H1 (cell line): ENCODE data around the gene LIPA. TPM values are rescaled to one million over a fixed set of nuclear protein-coding genes. Genes with fewer than 3 reads are reported as not detected.

Experiments
- CTCF ChIA-PET: fragments of 300-600 bp; sonication (Branson Sonifier 250); formaldehyde crosslinking; loops from one replicate; lab custom pipeline; 2021; ENCODE audit not compliant: partially characterized antibody; lab: Charles Lee
- POLR2A ChIA-PET: fragments of 300-600 bp; sonication (Branson Sonifier 250); formaldehyde crosslinking; loops from one replicate; lab custom pipeline; 2021; ENCODE audit warnings: inconsistent platforms; ENCODE audit not compliant: partially characterized antibody; lab: Charles Lee
- DNase-seq, 2 experiments: peaks; one replicate each; pipeline versions ENCODE4 v3.0.0 to v3.0.0-alpha.2; 2010 to 2022; ENCODE audit warnings: low spot score in 2 of 2, low read depth in 1 of 2, mixed read lengths in 1 of 2
- FAIRE-seq: peaks from 2 replicates; lab custom pipeline; 2011; peaks lifted over from hg19 to GRCh38; lab: Jason Lieb, UNC
- H2AFZ ChIP-seq: 2 replicates; pipeline ENCODE4 v1.8.1; 2012; ENCODE audit warnings: low read length, inconsistent platforms
- H2AK5ac ChIP-seq: 2 replicates; pipeline ENCODE4 v1.6.1; 2013; ENCODE audit warnings: low read depth, low read length
- H2BK120ac ChIP-seq: replicated peaks from 2 replicates; pipeline ENCODE3; 2013; ENCODE audit warnings: low read depth, low read length, inconsistent platforms
- H2BK12ac ChIP-seq: 2 replicates; pipeline ENCODE4 v1.6.1; 2013; ENCODE audit warnings: low read depth, low read length
- H2BK15ac ChIP-seq: 2 replicates; pipeline ENCODE4 v1.6.1; 2013; ENCODE audit warnings: low read length
- H2BK20ac ChIP-seq: 2 replicates; pipeline ENCODE4 v1.6.1; 2013; ENCODE audit warnings: low read length
- H2BK5ac ChIP-seq: 2 replicates; pipeline ENCODE4 v1.6.1; 2013; ENCODE audit warnings: low read depth, low read length
- H3K14ac ChIP-seq: 2 replicates; pipeline ENCODE4 v1.6.1; 2013; ENCODE audit warnings: inconsistent platforms; ENCODE audit not compliant: insufficient read length
- H3K18ac ChIP-seq: 2 replicates; pipeline ENCODE4 v1.6.1; 2013; ENCODE audit warnings: low read length; ENCODE audit errors: extremely low read depth
- H3K23ac ChIP-seq: 2 replicates; pipeline ENCODE4 v1.6.1; 2013; ENCODE audit warnings: inconsistent platforms; ENCODE audit not compliant: insufficient read length
- H3K23me2 ChIP-seq: 2 replicates; pipeline ENCODE4 v1.6.1; 2013; ENCODE audit warnings: low read depth, low read length
- H3K27ac ChIP-seq: 2 replicates; pipeline ENCODE4 v1.6.1; 2011; ENCODE audit warnings: low read depth, low read length, inconsistent platforms
- H3K27me3 ChIP-seq, 4 experiments: replicated peaks in 1 of 4; 1 replicate in 1 of 4; 2 replicates in 3 of 4; pipeline versions ENCODE4 v1.6.1 to v1.8.1; 2011 to 2013; ENCODE audit warnings: low read length in 3 of 4, mild to moderate bottlenecking in 3 of 4, inconsistent platforms in 2 of 4, mixed read lengths in 2 of 4, moderate library complexity in 1 of 4; ENCODE audit not compliant: control insufficient read depth in 3 of 4, insufficient read depth in 3 of 4; ENCODE audit errors: extremely low read depth in 1 of 4
- H3K36me3 ChIP-seq, 4 experiments: 2 replicates each; pipeline versions ENCODE4 v1.6.1 to v1.8.1; 2011 to 2013; ENCODE audit warnings: mild to moderate bottlenecking in 4 of 4, low read length in 3 of 4, moderate library complexity in 2 of 4, control low read depth in 1 of 4, inconsistent platforms in 1 of 4; ENCODE audit not compliant: insufficient read depth in 4 of 4, control insufficient read depth in 2 of 4
- H3K4ac ChIP-seq: replicated peaks from 2 replicates; pipeline ENCODE3; 2013; ENCODE audit warnings: low read length, low read depth, mixed read lengths, inconsistent platforms; ENCODE audit not compliant: insufficient read length
- H3K4me1 ChIP-seq, 4 experiments: replicated peaks in 1 of 4; 1 replicate in 1 of 4; 2 replicates in 3 of 4; pipeline versions ENCODE4 v1.6.1 to v1.8.1; 2011 to 2013; ENCODE audit warnings: low read length in 3 of 4, inconsistent platforms in 2 of 4, mixed read lengths in 1 of 4; ENCODE audit not compliant: insufficient read depth in 4 of 4, control insufficient read depth in 3 of 4
- H3K4me2 ChIP-seq, 2 experiments: 2 replicates each; pipeline versions ENCODE4 v1.6.1 to v1.8.1; 2011 to 2013; ENCODE audit warnings: low read depth in 2 of 2, low read length in 2 of 2, control low read depth in 1 of 2, inconsistent platforms in 1 of 2, mild to moderate bottlenecking in 1 of 2; ENCODE audit not compliant: insufficient read depth in 1 of 2
- H3K4me3 ChIP-seq, 4 experiments: fragments of 200-600, 300-600 bp in 1 of 4; sonication (generic), shearing (Covaris generic), sonication (Bioruptor Twin) in 1 of 4; 2 replicates each; pipeline versions ENCODE4 v1.5.1 to v1.8.1; 2011 to 2016; ENCODE audit warnings: low read length in 4 of 4, low read depth in 3 of 4, control low read depth in 2 of 4, inconsistent platforms in 2 of 4, mild to moderate bottlenecking in 2 of 4, mixed read lengths in 1 of 4, moderate library complexity in 1 of 4; ENCODE audit not compliant: insufficient read depth in 2 of 4; ENCODE audit errors: extremely low read depth in 1 of 4
- H3K56ac ChIP-seq: replicated peaks from 2 replicates; pipeline ENCODE3; 2013; ENCODE audit warnings: low read depth, mild to moderate bottlenecking, mixed read lengths, low read length, inconsistent platforms; ENCODE audit not compliant: insufficient read length
- H3K79me1 ChIP-seq: 2 replicates; pipeline ENCODE4 v1.6.1; 2013; ENCODE audit warnings: low read depth, low read length, control low read depth
- H3K79me2 ChIP-seq, 2 experiments: 2 replicates each; pipeline versions ENCODE4 v1.6.1 to v1.8.1; 2012 to 2013; ENCODE audit warnings: low read length in 2 of 2, mild to moderate bottlenecking in 2 of 2, inconsistent platforms in 1 of 2; ENCODE audit not compliant: insufficient read depth in 2 of 2, control insufficient read depth in 1 of 2
- H3K9ac ChIP-seq, 4 experiments: replicated peaks in 1 of 4; 1 replicate in 1 of 4; 2 replicates in 3 of 4; pipeline versions ENCODE4 v1.6.1 to v1.8.1; 2011 to 2013; ENCODE audit warnings: low read depth in 3 of 4, low read length in 3 of 4, control low read depth in 2 of 4, mild to moderate bottlenecking in 2 of 4, moderate library complexity in 2 of 4, inconsistent platforms in 1 of 4; ENCODE audit errors: extremely low read depth in 1 of 4
- H3K9me3 ChIP-seq, 2 experiments: 2 replicates each; pipeline versions ENCODE4 v1.6.1 to v1.8.1; 2012 to 2013; ENCODE audit warnings: mild to moderate bottlenecking in 2 of 2, moderate library complexity in 2 of 2, control low read depth in 1 of 2, inconsistent platforms in 1 of 2, low read depth in 1 of 2, low read length in 1 of 2, mixed read lengths in 1 of 2; ENCODE audit not compliant: insufficient read depth in 2 of 2
- H4K20me1 ChIP-seq, 2 experiments: replicated peaks in 1 of 2; 2 replicates each; pipeline versions ENCODE3 to v1.8.1; 2011 to 2013; ENCODE audit warnings: inconsistent platforms in 2 of 2, low read length in 2 of 2, mild to moderate bottlenecking in 1 of 2; ENCODE audit not compliant: insufficient read depth in 2 of 2, control insufficient read depth in 1 of 2
- H4K5ac ChIP-seq: 2 replicates; pipeline ENCODE4 v1.6.1; 2013; ENCODE audit warnings: low read length, low read depth, mixed read lengths, inconsistent platforms; ENCODE audit not compliant: insufficient read length
- H4K8ac ChIP-seq: 2 replicates; pipeline ENCODE4 v1.8.0; 2013; ENCODE audit warnings: mild to moderate bottlenecking, moderate library complexity, low read length, inconsistent platforms; ENCODE audit not compliant: insufficient read depth; ENCODE audit errors: extremely low read depth
- H4K91ac ChIP-seq: replicated peaks from 2 replicates; pipeline ENCODE3; 2013; ENCODE audit warnings: low read length, mixed read lengths, inconsistent platforms; ENCODE audit not compliant: insufficient read length
- CBX8 ChIP-seq: fragments of 300-800, 300-1000 bp; sonication (generic); IDR thresholded peaks from 2 replicates; pipeline ENCODE4 v1.7.1; 2016; ENCODE audit warnings: low read depth, low read length, borderline replicate concordance
- CEBPB ChIP-seq: IDR thresholded peaks from 2 replicates; pipeline ENCODE4 v1.6.1; 2012; ENCODE audit warnings: low read depth, low read length
- JUN ChIP-seq: IDR thresholded peaks from 2 replicates; pipeline ENCODE4 v1.6.1; 2011; ENCODE audit warnings: low read depth, mild to moderate bottlenecking, improper control_type of control experiment, low read length
- PHF8 ChIP-seq: fragments of 200-600 bp; sonication (generic); conservative IDR thresholded peaks from 2 replicates; pipeline ENCODE4 v1.7.1; 2012; ENCODE audit warnings: low read depth, mild to moderate bottlenecking, inconsistent platforms, low read length, moderate library complexity
- RBBP5 ChIP-seq: IDR thresholded peaks from 2 replicates; pipeline ENCODE4 v1.7.1; 2012; ENCODE audit warnings: low read depth, mild to moderate bottlenecking, inconsistent platforms, low read length, moderate library complexity, borderline replicate concordance
- SIRT6 ChIP-seq: IDR thresholded peaks from one replicate; pipeline ENCODE4 v1.7.1; 2012; ENCODE audit warnings: low read length, inconsistent platforms
- WGBS, 2 experiments: shearing (Covaris generic) in 1 of 2; methylation state at CpG; one replicate each; pipeline versions ENCODE4 v1.1.6 to v1.1.7; 2013 to 2015; ENCODE audit warnings: low lambda C conversion rate in 2 of 2, mixed read lengths in 2 of 2, inconsistent platforms in 1 of 2, low coverage in 1 of 2, missing lambda C conversion rate in 1 of 2; ENCODE audit not compliant: insufficient replicate concordance in 2 of 2, insufficient coverage in 1 of 2, insufficient read length in 1 of 2; ENCODE audit errors: extremely low coverage in 1 of 2, missing lambda C conversion rate in 1 of 2; 5-methylcytosine and 5-hydroxymethylcytosine counted together
- polyA plus RNA-seq, 7 experiments: library from polyadenylated mRNA; depleted of rRNA in 3 of 7; stranded (reverse) in 5 of 7; unstranded in 2 of 7; fragments of >200 nt in 5 of 7; fragments of 200-250 nt in 2 of 7; gene quantifications; 1 replicate in 5 of 7; 2 replicates in 1 of 7; 4 replicates in 1 of 7; pipeline versions ENCODE4 v1.2.1 to v1.2.3, GENCODE V29; 2011 to 2013; ENCODE audit warnings: missing spikeins in 2 of 7, mixed read lengths in 2 of 7
- total RNA-seq: library from RNA; stranded (reverse); fragmentation: NEBNext Ultra II Directional; extraction: Animal tissue kit (Norgen Biotek cat#: 25700); gene quantifications from 2 replicates; pipeline ENCODE4 v1.2.1, GENCODE V29; 2021
- TF ChIP-seq, protein P1 (sequence below), 3 experiments: IDR thresholded peaks; 1 replicate in 2 of 3; 2 replicates in 1 of 3; pipeline versions ENCODE4 v1.5.1 to v1.6.1; 2011; ENCODE audit warnings: low read length in 3 of 3, mild to moderate bottlenecking in 3 of 3, inconsistent platforms in 2 of 3, low read depth in 1 of 3, moderate library complexity in 1 of 3; ENCODE audit not compliant: insufficient read depth in 1 of 3; ENCODE audit errors: control extremely low read depth in 1 of 3

The LIPA gene
- total and polyA plus RNA-seq, 2 of the 8 experiments (the other 6 are each of a cell fraction or from before 2014, with no cell fraction given): 18.1 to 32.4 TPM

DNA sequence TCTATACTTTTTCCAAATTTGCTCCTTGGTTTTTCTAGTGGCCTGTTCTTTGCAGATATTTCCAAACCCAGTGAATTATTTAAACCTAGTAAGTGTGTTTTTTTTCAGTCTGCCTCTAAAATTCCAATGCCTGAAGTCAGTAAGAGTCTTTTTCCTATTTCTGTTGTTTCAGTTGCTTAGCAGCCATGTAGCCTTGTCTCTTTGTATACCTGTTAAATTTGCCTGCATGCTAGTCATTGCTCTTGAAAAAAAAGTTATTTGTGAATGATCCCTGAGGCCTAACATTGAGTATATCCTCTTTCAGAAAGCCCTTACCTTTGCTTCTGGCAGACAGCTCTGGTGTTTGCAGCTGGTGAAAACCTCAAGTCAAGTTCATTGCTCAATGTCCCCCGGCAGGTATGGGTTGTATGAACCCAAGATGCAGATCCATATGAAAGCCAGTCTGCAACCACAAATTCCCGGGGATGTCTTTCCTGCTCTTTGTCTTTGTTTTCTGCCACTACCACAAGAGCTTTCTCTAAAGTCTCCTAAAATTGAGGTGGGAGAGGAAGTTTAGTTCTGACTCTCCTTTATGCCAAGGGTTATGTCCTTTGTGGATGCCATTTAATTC is 80.2 kb downstream of the LIPA start:
- WGBS, 2 experiments: 85% methylated on average over 2 of the region's 2 CpGs; no CpG with 5 or more reads in 1 of the 2 experiments
- peaks cover 0 to 6% (median 3%) of the 10 kb centered on the region in 4 experiments; a peak in 2 of 7 replicates for H3K4me1 ChIP-seq
- H3K27me3 ChIP-seq: no peaks in the 10 kb centered on the region
- no peak overlapping the region for H3K14ac ChIP-seq
- H4K91ac ChIP-seq: no peak overlapping the region
- no peak overlapping the region for H2AK5ac ChIP-seq
- no peaks in the 10 kb centered on the region for H3K36me3 ChIP-seq
- H3K4me2 ChIP-seq: no peak overlapping the region; a peak in 1 of 4 replicates
- H3K9ac ChIP-seq: no peak overlapping the region
- H4K8ac ChIP-seq: no peak overlapping the region
- H4K5ac ChIP-seq: no peak overlapping the region
- no peaks in the 10 kb centered on the region for H3K9me3 ChIP-seq
- H2BK20ac ChIP-seq: no peak overlapping the region
- H3K18ac ChIP-seq: no peak overlapping the region
- H3K27ac ChIP-seq: no peak overlapping the region
- no peaks in the 10 kb centered on the region for H4K20me1 ChIP-seq
- no peaks in the 10 kb centered on the region for H3K23me2 ChIP-seq
- H3K23ac ChIP-seq: no peak overlapping the region
- H2BK12ac ChIP-seq: no peak overlapping the region
- H3K4me3 ChIP-seq: no peak overlapping the region
- H3K79me2 ChIP-seq: no peaks in the 10 kb centered on the region
- POLR2A ChIA-PET: no interaction called here
- H2BK15ac ChIP-seq: no peak overlapping the region
- H3K56ac ChIP-seq: no peak overlapping the region
- no peak overlapping the region for H2BK120ac ChIP-seq
- no peak overlapping the region for H2BK5ac ChIP-seq
- H3K79me1 ChIP-seq: no peaks in the 10 kb centered on the region
- no peak overlapping the region for H3K4ac ChIP-seq
- CTCF ChIA-PET: interaction anchor here (1.1 kb wide), 1 partner anchor 205 kb away, joined by 3 read pairs; no protein-coding TSS in a partner anchor
- TF ChIP-seq RBBP5 (no peak), JUN (no peak), SIRT6 (no peak), CEBPB (0 out of 2 replicates have a peak, but pooled peaks have one; percentile 21), PHF8 (no peak), CBX8 (no peak)
- TF ChIP-seq, protein P1, sequence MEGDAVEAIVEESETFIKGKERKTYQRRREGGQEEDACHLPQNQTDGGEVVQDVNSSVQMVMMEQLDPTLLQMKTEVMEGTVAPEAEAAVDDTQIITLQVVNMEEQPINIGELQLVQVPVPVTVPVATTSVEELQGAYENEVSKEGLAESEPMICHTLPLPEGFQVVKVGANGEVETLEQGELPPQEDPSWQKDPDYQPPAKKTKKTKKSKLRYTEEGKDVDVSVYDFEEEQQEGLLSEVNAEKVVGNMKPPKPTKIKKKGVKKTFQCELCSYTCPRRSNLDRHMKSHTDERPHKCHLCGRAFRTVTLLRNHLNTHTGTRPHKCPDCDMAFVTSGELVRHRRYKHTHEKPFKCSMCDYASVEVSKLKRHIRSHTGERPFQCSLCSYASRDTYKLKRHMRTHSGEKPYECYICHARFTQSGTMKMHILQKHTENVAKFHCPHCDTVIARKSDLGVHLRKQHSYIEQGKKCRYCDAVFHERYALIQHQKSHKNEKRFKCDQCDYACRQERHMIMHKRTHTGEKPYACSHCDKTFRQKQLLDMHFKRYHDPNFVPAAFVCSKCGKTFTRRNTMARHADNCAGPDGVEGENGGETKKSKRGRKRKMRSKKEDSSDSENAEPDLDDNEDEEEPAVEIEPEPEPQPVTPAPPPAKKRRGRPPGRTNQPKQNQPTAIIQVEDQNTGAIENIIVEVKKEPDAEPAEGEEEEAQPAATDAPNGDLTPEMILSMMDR (IDR thresholded peaks at IDR 0.05; ENCODE audit: control extremely low read depth in 1 of 3, insufficient read depth in 1 of 3, low read depth in 1 of 3, low read length in 3 of 3): no peak
- peak overlapping the region; percentile 72; the same call in 1 of the 2 replicates for H2AFZ ChIP-seq
- FAIRE-seq (no peak), DNase-seq (peak in 1 of 2 experiments; percentile 2)
